SH-SY5Y (cell line): ENCODE data around the gene SORBS2.

Experiments used
- GATA2 ChIP-seq: IDR thresholded peaks from 2 replicates; pipeline ENCODE4 v1.6.1; 2011; ENCODE audit warnings: mild to moderate bottlenecking, low read depth, low read length
- GATA3 ChIP-seq: IDR thresholded peaks from 2 replicates; pipeline ENCODE4 v1.6.1; 2011; ENCODE audit warnings: low read depth, mild to moderate bottlenecking, low read length, moderate library complexity

- TF ChIP-seq GATA2: no peak
- TF ChIP-seq GATA3: no peak
Measured at GRCh38 chr4:185660340-185660739, 151.7 kb downstream of the SORBS2 start.
